ENCODE results near the gene SLC9A3. TPM values are rescaled to one million over a fixed set of nuclear protein-coding genes. Genes with fewer than 3 reads are reported as not detected.
"Not testable (repeated sequence)": the region's sequence is repeated elsewhere in the genome, so short reads cannot be mapped to it uniquely, and the experiment has no call there.

The SLC9A3 gene
- total RNA-seq, 5 donors from 2014 or later (not counting 1 experiment from before 2014, with no cell fraction given): 1.9 to 3.5 (median 2.5) TPM

DNA sequence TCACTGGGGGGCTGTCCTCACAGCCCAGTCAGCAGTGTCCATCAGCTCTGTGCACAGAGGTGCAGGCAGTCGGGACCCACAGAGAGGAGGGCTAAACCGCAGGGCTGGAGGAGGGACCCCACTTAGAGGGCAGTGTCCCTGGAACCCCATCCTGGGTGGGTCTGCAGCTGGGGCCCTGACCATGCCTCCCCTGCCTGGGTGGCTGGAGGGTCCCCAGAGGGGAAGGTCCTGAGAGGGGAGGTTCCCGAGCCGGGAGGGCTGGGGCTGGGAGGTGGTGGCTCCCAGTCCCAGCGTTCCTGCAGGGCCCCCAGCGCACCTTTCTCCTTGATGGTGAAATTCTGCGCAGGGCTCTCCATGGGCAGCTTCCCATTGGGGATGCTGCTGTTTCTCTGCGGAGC is 48.5 kb downstream of the SLC9A3 start:
- Mint-ChIP-seq H3K36me3 (no peaks in the 10 kb centered on the region), H3K4me1 (peaks cover 16 to 20% (median 16%) of the 10 kb centered on the region in 3 donors), H3K27ac (no peak overlapping the region), H3K27me3 (peaks cover 0 to 20% of the 10 kb centered on the region in 2 donors), H3K9me3 (no peaks in the 10 kb centered on the region), H3K4me3 (peak overlapping the region in 2 of 3 donors; percentile 31 to 93)
- Histone ChIP-seq H3K27ac (ENCODE audit: low read length) (no peak overlapping the region), H3K4me1 (ENCODE audit: control insufficient read depth in 1 of 2, extremely low read depth in 1 of 2, insufficient read depth in 2 of 2, low read length in 2 of 2) (peaks cover 8 to 36% of the 10 kb centered on the region in 2 experiments), H3K36me3 (ENCODE audit: control insufficient read depth in 2 of 2, extremely low read depth in 1 of 2, insufficient read depth in 1 of 2, low read length in 1 of 2) (peaks cover 0 to 6% of the 10 kb centered on the region in 2 donors), H3K27me3 (replicated peaks in 1 of 2; ENCODE audit: control insufficient read depth in 2 of 2, extremely low read depth in 1 of 2, insufficient read depth in 2 of 2, low read length in 1 of 2) (peaks cover 2 to 71% of the 10 kb centered on the region in 2 experiments), H3K9me3 (no peaks in the 10 kb centered on the region), H3K4me3 (ENCODE audit: control insufficient read depth in 1 of 2, extremely low read depth in 1 of 2, low read length in 1 of 2) (no peak overlapping the region)
- peak in 1 of 35 experiments; percentile 2 for DNase-seq
- WGBS (ENCODE audit: insufficient coverage): 47% methylated on average over 8 of the region's 8 CpGs
- POLR2A ChIA-PET: no interaction called here
- CTCF ChIA-PET: no interaction called here
- no peak for ATAC-seq (replicated peaks in 1 of 4)

DNA sequence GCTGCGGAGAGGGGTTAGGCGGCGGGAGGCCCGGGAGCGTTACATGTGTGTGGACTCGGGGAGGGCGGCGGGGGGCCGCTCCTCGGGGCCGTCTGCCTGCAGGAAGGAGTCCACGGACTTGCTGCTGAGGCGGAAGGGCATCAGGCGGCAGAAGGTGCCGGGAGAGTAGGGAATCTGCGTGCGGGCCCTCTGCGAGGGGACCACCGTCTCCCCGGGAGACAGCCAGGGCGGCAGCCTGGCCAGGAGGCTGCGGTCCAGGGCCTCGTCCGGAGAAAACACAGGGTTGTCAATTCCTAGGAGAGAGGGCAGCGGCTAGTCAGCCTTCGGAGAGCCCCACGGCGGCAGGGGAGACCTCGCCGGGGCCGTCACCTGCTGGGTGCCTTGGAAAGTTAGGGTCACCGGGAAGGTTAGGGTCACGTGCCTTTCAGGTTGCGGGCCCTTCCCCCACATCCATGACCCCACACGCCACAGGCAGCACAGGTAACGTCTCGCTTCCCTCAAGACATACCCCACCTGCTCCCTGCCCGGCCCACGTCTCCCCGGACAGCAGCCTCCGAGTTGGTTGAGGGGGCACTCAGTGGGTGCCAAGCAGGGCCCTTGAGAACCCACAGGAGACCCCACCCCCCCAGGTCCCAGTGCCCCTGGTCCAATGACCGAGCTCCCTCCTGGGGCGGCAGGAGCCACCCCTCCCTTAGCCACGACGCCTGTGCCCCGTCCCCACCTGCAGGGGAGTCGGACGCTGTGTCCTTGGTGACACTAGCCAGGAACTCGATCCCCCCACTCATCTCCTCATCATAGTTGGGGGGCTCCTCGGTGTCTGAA is 49.2 kb downstream of the SLC9A3 start:
- no peak overlapping the region for H3K27ac ChIP-seq (ENCODE audit: low read length)
- H3K9me3 Mint-ChIP-seq: no peaks in the 10 kb centered on the region
- H3K4me1 ChIP-seq (ENCODE audit: control insufficient read depth in 1 of 2, extremely low read depth in 1 of 2, insufficient read depth in 2 of 2, low read length in 2 of 2): peaks cover 8 to 36% of the 10 kb centered on the region in 2 experiments
- H3K36me3 ChIP-seq (ENCODE audit: control insufficient read depth in 2 of 2, extremely low read depth in 1 of 2, insufficient read depth in 1 of 2, low read length in 1 of 2): peaks cover 2 to 9% of the 10 kb centered on the region in 2 donors
- ATAC-seq (replicated peaks in 1 of 4) (no peak), DNase-seq (peak in 4 of 35 experiments; percentile 2 to 33 (median 17))
- peaks cover 21 to 23% (median 22%) of the 10 kb centered on the region in 3 donors for H3K4me1 Mint-ChIP-seq
- H3K27ac Mint-ChIP-seq: no peak overlapping the region
- WGBS (ENCODE audit: insufficient coverage): 11% methylated on average over 37 of the region's 50 CpGs
- POLR2A ChIA-PET: no interaction called here
- CTCF ChIA-PET: no interaction called here
- H3K4me3 ChIP-seq (ENCODE audit: control insufficient read depth in 1 of 2, extremely low read depth in 1 of 2, low read length in 1 of 2): peak overlapping the region; percentile 14 to 46
- peaks cover 0 to 17% of the 10 kb centered on the region in 2 donors for H3K27me3 Mint-ChIP-seq
- peak overlapping the region; percentile 64 to 93 (median 73) for H3K4me3 Mint-ChIP-seq
- H3K36me3 Mint-ChIP-seq: no peaks in the 10 kb centered on the region
- H3K27me3 ChIP-seq (replicated peaks in 1 of 2; ENCODE audit: control insufficient read depth in 2 of 2, extremely low read depth in 1 of 2, insufficient read depth in 2 of 2, low read length in 1 of 2): peaks cover 2 to 64% of the 10 kb centered on the region in 2 experiments
- no peaks in the 10 kb centered on the region for H3K9me3 ChIP-seq

DNA sequence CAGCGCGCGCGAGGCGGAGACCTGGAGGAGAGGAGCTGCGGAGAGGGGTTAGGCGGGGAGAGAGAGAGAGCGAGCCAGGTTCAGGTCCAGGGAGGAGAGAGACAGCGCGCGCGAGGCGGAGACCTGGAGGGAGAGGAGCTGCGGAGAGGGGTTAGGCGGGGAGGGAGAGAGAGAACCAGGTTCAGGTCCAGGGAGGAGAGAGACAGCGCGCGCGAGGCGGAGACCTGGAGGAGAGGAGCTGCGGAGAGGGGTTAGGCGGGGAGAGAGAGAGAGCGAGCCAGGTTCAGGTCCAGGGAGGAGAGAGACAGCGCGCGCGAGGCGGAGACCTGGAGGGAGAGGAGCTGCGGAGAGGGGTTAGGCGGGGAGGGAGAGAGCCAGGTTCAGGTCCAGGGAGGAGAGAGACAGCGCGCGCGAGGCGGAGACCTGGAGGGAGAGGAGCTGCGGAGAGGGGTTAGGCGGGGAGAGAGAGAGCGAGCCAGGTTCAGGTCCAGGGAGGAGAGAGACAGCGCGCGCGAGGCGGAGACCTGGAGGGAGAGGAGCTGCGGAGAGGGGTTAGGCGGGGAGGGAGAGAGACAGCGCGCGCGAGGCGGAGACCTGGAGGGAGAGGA is 49.9 kb downstream of the SLC9A3 start:
- 2% methylated on average over 22 of the region's 50 CpGs for WGBS (ENCODE audit: insufficient coverage)
- H3K9me3 Mint-ChIP-seq; H3K27ac Mint-ChIP-seq; H3K9me3 ChIP-seq; DNase-seq; H3K27ac ChIP-seq (ENCODE audit: low read length); H3K36me3 ChIP-seq (ENCODE audit: control insufficient read depth in 2 of 2, extremely low read depth in 1 of 2, insufficient read depth in 1 of 2, low read length in 1 of 2); CTCF ChIA-PET; H3K36me3 Mint-ChIP-seq; ATAC-seq (replicated peaks in 1 of 4): not testable (repeated sequence)
- H3K4me3 ChIP-seq (ENCODE audit: control insufficient read depth in 1 of 2, extremely low read depth in 1 of 2, low read length in 1 of 2): peak overlapping the region; percentile 74 to 88
- H3K4me1 ChIP-seq (ENCODE audit: control insufficient read depth in 1 of 2, extremely low read depth in 1 of 2, insufficient read depth in 2 of 2, low read length in 2 of 2): peaks cover 8 to 36% of the 10 kb centered on the region in 2 experiments
- peak overlapping the region; percentile 64 to 93 (median 84) for H3K4me3 Mint-ChIP-seq
- H3K27me3 ChIP-seq (replicated peaks in 1 of 2; ENCODE audit: control insufficient read depth in 2 of 2, extremely low read depth in 1 of 2, insufficient read depth in 2 of 2, low read length in 1 of 2): peaks cover 2 to 57% of the 10 kb centered on the region in 2 experiments
- H3K27me3 Mint-ChIP-seq: peaks cover 0 to 15% of the 10 kb centered on the region in 2 donors
- POLR2A ChIA-PET: interaction anchor here (0.6 to 0.7 kb wide), 3 partner anchors 9 to 445 kb away, joined by 5 to 6 read pairs (median 5); no protein-coding TSS in a partner anchor
- H3K4me1 Mint-ChIP-seq: peaks cover 24 to 25% (median 25%) of the 10 kb centered on the region in 3 donors

DNA sequence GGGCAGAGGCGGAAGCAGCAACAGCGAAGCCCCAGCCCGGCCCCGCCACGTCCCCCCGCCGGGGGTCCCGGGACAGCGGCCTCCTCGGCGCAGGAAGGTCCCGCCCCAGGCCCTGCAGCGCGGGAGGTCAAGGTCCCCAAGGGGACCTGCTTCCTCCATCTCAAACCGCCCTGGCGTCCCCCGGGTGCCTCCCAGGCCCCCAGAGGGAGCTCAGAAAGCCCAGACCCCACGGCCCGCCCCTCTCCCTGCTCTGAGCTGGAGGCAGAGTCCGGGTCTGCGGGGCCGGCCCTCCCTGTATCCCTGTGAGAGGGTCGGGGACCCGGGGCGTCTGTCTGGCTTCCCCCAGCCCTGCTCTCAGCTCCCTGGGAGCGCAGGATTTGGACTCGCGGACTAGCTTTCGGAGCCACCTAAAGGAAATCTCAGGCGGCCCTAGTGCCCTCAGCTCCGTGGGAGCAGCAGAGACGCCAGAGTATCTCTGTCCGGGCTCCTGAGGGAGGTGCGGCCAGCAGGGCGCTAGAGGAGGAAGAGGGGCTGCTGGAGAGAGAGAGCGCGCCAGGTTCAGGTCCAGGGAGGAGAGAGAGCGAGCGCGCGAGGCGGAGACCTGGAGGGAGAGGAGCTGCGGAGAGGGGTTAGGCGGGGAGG is 50.6 kb downstream of the SLC9A3 start:
- H3K27me3 Mint-ChIP-seq: peaks cover 0 to 15% of the 10 kb centered on the region in 2 donors
- H3K4me1 Mint-ChIP-seq: peaks cover 24 to 26% (median 25%) of the 10 kb centered on the region in 3 donors
- ATAC-seq (replicated peaks in 1 of 4) (peak; percentile 4 to 10 (median 4)), DNase-seq (peak in 12 of 35 experiments; percentile 9 to 48 (median 20))
- ChIA-PET POLR2A (interaction anchor here (0.6 to 0.7 kb wide), 3 partner anchors 8 to 445 kb away, joined by 5 to 6 read pairs (median 5); no protein-coding TSS in a partner anchor), CTCF (no interaction called here)
- Histone ChIP-seq H3K27me3 (replicated peaks in 1 of 2; ENCODE audit: control insufficient read depth in 2 of 2, extremely low read depth in 1 of 2, insufficient read depth in 2 of 2, low read length in 1 of 2) (peaks cover 2 to 51% of the 10 kb centered on the region in 2 experiments), H3K9me3 (no peaks in the 10 kb centered on the region), H3K36me3 (ENCODE audit: control insufficient read depth in 2 of 2, extremely low read depth in 1 of 2, insufficient read depth in 1 of 2, low read length in 1 of 2) (peaks cover 3 to 10% of the 10 kb centered on the region in 2 donors), H3K4me3 (ENCODE audit: control insufficient read depth in 1 of 2, extremely low read depth in 1 of 2, low read length in 1 of 2) (peak overlapping the region; percentile 74 to 88), H3K27ac (ENCODE audit: low read length) (no peak overlapping the region), H3K4me1 (ENCODE audit: control insufficient read depth in 1 of 2, extremely low read depth in 1 of 2, insufficient read depth in 2 of 2, low read length in 2 of 2) (peaks cover 8 to 36% of the 10 kb centered on the region in 2 experiments)
- peak overlapping the region; percentile 79 to 93 (median 84) for H3K4me3 Mint-ChIP-seq
- under 1% methylated on average over 41 of the region's 44 CpGs for WGBS (ENCODE audit: insufficient coverage)
- no peaks in the 10 kb centered on the region for H3K36me3 Mint-ChIP-seq
- H3K9me3 Mint-ChIP-seq: no peaks in the 10 kb centered on the region
- H3K27ac Mint-ChIP-seq: no peak overlapping the region

DNA sequence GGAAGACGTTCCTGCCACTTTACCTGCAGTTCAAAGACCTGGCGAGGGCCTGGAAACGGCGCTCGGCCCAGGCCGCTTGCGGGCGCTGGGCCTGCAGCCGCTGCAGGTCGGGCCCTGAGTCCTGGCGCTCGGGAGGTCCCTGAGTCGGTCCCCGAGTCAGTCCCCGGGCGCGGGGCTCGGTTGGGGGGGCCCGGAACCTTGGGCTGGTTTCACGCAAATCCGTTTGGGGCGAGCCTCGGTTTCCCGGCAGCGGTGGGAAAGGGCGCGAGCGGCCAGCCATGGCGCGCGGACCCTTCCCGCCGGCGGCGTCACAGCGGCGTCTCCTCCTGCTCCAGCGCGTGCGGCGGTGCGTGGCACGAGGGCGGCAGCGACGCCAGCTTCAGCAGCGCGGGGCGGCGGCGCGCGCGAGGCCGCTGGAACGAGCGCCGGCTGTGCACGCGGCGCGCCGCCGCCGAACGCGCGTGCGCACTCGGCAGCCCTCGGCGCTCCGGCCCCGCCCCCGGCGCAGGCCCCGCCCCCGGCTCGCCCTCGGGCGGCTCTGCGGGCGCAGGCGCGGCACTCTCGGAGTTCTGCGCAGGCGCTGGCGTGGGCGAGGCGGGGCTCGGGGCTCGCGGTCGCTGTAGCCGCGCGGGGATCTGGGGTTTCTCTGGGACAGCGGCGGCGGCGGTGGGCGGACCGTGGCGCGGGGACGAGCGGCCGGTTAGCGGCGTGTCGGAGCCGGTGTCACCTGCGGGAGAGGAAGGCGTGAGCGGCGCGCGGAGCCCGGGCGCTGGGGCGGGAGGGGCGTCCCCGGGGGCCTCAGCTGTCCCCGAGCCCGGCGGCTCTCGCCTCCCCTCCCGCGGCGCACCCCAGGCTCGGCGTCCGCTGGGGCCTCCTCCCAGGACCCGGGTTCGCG is 51.3 kb downstream of the SLC9A3 start:
- CTCF ChIA-PET: interaction anchor here in 1 of 2 donors (1.2 kb wide), 1 partner anchor 26 kb away, joined by 5 read pairs; no protein-coding TSS in a partner anchor
- Histone ChIP-seq H3K4me3 (ENCODE audit: control insufficient read depth in 1 of 2, extremely low read depth in 1 of 2, low read length in 1 of 2) (peak overlapping the region; percentile 74 to 88), H3K36me3 (ENCODE audit: control insufficient read depth in 2 of 2, extremely low read depth in 1 of 2, insufficient read depth in 1 of 2, low read length in 1 of 2) (peaks cover 3 to 10% of the 10 kb centered on the region in 2 donors), H3K27ac (ENCODE audit: low read length) (peak overlapping the region; percentile 9), H3K4me1 (ENCODE audit: control insufficient read depth in 1 of 2, extremely low read depth in 1 of 2, insufficient read depth in 2 of 2, low read length in 2 of 2) (peaks cover 8 to 36% of the 10 kb centered on the region in 2 experiments), H3K27me3 (replicated peaks in 1 of 2; ENCODE audit: control insufficient read depth in 2 of 2, extremely low read depth in 1 of 2, insufficient read depth in 2 of 2, low read length in 1 of 2) (peaks cover 2 to 44% of the 10 kb centered on the region in 2 experiments), H3K9me3 (no peaks in the 10 kb centered on the region)
- POLR2A ChIA-PET: no interaction called here
- DNase-seq (peak; percentile 69 to 94 (median 82)), ATAC-seq (replicated peaks in 1 of 4) (peak; percentile 82 to 86 (median 85))
- Mint-ChIP-seq H3K4me3 (peak overlapping the region; percentile 75 to 93 (median 77)), H3K9me3 (no peaks in the 10 kb centered on the region), H3K36me3 (no peaks in the 10 kb centered on the region), H3K27ac (peak overlapping the region in 1 of 2 donors; percentile 64), H3K27me3 (peaks cover 0 to 15% of the 10 kb centered on the region in 2 donors), H3K4me1 (peaks cover 24 to 26% (median 25%) of the 10 kb centered on the region in 3 donors)
- under 1% methylated on average over 136 of the region's 137 CpGs for WGBS (ENCODE audit: insufficient coverage)
